HG03025 (cell line): ENCODE data around the gene NT5C1B.

ENCODE experiments used
- ATAC-seq: cut with Tn5 transposase; IDR thresholded peaks from one replicate; pipeline ENCODE4 v1.9.1; 2021; ENCODE audit warnings: mild to moderate bottlenecking, moderate library complexity; ENCODE audit not compliant: unreplicated experiment, low FRiP score

Gene NT5C1B

DNA sequence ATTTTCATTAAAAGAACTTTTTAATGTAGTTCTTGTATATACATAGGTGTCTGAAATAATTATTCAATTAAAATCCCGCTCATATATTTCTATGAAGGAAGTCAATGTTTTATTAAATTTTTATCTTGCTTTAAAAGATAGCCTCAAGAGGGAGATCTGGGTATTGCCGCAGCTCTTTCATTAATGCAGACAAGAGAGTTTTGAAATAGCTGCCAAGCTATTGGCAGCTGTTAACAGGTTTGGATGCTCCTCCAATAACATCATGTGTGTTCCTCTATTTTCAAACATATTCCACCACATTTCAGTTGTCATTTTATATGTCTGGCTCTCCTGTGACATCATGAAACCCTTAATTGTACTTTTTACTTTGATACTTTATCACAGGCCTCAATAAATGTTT, 12.9 kb upstream of the NT5C1B start:
- ATAC-seq = no peak

DNA sequence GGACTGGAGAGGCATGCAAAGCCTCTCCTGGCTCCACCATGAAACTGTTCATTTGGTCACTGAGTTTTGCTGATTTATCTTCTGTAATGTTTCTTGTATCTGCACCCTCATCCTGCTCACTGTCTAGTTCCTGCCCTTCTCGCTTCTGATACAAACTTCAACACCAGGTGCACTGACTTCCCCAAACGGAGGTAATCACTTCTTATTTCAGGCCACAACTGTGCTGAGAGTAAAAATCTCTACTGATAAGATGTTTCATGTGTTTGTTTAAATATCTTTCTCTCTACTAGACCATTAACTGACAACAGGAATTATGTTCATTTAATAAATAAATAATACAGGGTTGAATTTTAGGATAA, 10.9 kb upstream of the NT5C1B start:
- ATAC-seq = peak; percentile 81

DNA sequence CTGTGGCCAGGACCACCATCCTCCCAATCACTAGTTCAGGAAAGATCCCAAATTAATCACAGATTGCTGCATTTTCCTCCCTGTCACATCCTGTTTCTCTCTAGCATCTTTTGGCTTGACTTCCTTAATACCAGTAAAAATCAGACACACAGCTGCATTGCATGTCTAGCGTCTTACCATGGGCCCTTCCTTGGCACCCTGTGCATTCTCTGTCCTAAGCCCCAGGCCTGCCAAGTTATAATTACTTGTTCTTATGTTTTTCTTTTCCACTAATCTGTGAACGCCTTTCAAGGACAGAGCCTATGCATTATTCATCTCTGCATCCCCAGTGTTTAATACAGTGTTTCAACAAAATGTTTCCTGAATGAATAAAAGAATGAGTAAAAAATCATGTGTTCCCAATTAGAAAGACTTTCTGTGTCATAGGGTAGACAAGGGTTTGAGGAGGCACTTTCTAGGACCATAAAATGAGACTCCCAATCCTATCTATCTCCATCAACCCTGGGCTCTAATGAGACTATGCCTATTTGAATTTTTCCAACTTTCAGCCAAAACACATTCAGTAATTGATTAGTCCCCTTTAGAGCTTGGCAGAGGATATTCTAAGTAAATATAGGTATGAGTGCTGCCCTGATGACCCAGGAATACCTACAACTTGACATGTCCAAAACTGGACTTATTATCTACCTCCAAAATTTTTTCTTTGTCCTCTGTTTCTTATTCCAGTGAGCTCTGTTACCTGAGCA, 10.3 kb upstream of the NT5C1B start:
- no peak for ATAC-seq

DNA sequence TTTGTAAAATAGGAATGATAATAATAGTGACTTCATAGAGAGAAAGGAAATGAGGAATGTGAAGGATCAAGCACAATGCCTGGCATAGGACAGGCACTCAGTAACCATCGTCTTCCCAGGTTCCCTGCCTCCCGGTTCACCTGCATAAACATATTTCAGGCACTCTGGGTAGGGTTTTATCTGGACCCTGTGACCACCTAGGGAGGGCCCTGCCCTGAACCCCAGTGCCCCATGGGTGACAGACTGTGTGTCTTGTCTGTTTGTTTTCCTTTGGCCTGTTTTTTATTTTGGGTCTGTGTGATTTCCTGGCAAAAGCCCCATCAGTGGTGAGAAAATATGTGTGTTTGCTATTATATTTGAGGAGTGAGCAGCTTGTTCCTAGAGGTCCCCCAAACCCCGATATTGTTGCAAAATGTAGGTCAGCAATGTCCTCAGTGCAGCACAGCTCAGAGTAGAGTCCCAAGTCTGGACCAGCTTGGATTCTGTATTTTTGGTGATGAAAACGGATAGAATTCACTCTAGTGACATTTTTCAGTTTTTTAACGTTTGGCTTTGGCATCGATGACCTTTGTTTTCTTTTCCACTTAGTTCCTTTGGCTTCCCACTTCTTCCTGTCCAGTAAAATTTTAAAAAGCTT, 9.6 kb upstream of the NT5C1B start:
- no peak for ATAC-seq

DNA sequence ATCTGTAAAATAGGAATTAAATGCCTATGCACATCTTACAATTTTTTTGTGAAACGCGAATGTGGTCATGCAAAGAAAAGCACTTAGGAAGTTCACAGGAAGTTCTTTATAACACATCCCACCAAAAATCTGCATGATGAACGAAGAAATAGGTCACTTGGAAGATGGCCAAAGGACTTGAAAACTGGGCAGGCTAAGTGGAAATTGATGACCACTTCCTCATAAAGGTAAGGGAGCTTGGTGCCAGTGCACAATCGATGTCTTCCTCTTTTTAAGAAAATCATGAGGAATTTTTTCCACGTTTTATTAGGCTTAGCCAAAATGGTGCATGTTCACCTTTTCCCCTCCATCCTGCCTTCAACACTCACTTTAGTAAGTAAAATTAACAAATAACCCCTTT, 8.2 kb upstream of the NT5C1B start:
- ATAC-seq = no peak

DNA sequence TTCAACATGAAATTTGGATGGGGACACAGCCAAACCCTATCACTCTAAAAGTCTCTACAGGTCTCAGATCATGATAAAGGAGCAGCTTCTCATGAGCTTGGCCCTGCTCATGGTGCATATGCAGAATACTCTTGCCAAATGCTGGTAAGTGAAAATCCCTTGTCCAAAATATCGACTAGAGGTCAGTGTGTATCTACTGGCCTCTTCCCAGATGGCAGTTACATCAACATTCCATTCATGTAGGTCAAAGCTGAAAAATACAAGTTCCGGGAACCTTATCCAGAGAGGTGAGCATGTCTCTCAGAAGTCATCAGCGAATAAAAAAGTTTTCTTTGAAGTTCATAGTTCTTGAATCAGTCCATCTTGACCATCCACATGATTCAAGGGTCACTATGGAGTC, 7.6 kb upstream of the NT5C1B start:
- ATAC-seq = no peak

DNA sequence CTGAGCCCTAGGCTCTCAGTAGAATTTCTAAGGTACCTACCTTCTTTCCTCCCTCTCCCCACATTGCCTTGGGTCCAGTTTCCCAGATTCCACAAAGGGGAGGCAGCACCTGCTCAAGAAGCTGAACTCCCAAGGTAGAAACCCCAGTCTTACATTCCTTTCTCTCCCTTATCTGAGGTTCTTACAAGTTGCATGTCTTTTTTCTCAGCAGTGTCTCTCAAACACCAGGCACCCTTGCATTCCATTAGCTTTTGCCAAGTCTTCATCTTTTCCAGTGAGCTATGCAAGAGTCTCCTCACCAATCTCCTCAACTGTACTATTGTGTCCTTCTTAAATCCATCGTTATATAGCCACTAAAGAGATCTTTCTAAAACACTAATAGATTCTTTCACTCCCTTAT, 4.1 kb upstream of the NT5C1B start:
- no peak for ATAC-seq

DNA sequence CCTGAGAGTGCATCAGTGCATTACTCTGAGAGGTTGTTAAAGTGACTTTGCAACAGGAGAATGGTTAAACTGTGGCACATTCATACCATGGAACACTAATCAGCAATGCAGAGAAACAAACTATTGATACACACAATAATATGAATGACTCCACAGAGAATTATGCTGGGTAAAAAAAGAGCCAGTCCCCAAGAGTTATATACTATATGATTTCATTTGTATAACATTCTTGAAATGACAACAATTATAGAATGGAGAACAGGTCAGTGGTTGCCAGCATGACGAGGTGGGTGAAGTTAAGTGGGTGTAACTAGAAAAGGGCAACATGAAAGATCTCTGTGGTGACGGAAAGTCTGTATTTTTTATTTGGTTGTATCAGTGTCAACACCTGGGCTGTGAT, 3.0 kb upstream of the NT5C1B start:
- no peak for ATAC-seq

DNA sequence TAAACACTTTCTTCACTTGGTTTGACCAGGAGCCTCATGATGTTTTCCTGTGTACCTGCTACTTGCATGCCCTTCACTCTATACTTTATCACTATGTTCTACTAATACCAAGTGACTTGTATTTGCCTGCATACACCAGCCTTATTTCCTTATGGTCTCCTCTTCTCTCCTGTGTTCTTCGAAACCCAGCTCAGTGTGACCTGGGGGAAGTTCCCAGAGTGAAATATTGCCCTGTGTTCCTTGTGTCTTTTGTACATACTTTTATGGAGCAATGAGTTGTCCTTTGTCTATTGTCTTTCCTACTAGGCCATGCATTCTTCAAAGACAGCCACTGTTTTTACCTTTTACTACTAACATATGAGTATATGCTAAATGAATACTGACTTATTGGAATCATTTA, 567 bp downstream of the NT5C1B start:
- ATAC-seq = no peak

DNA sequence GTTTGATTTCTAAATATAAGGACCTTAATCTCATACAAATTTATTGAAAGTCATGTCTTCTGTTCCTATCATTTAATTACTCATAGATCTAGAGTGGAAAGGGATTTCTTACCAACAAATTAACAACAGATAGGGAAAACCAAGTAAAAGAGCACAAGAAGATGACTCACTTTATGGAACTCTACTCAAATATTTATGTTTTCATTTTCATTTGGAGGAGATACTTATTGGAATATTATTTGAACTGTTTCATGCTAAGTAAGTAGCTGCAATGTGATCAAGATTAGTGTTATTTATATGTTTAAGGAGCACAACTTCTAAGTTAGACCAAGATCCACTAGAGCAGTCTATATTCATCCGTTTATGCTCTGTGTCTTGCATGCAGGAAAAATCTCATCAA, 1.3 kb downstream of the NT5C1B start:
- ATAC-seq = no peak

DNA sequence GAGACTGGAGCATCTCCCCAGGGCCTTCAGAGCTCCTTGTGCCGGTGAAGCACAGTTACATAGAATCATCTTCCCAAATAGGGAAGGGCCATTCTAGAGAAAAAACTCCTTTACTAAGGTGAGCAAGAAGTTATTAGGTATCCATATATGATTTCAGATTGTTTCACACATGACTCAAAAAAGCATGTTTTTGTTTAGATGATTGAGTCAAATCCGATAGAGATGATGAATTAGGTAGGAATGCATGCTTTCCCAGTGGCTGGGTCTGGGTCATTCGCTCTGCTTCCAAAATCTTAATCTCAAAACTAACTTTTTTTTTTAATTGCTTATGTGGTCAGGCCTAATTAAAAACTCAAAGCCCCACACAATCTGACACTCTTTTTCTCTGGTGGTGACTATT, 3.8 kb downstream of the NT5C1B start:
- ATAC-seq = no peak

DNA sequence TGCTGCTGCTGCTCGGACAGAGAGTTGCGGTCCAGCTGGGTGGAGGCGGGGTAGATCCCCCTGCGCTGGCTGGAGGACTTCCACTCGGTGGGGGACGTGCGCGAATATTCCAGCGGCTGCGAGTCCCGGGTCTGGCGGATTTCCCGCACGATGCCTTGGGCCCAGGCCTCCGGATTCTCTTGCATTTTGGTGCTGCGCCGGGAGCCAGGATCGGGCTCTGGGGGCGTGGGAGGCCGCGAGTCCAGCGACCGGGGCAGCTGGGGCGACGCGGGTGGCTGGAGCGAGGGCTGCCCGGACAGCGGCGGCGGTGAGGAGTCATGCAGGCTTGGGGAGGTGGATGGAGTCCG, 4.8 kb downstream of the NT5C1B start:
- ATAC-seq = no peak

DNA sequence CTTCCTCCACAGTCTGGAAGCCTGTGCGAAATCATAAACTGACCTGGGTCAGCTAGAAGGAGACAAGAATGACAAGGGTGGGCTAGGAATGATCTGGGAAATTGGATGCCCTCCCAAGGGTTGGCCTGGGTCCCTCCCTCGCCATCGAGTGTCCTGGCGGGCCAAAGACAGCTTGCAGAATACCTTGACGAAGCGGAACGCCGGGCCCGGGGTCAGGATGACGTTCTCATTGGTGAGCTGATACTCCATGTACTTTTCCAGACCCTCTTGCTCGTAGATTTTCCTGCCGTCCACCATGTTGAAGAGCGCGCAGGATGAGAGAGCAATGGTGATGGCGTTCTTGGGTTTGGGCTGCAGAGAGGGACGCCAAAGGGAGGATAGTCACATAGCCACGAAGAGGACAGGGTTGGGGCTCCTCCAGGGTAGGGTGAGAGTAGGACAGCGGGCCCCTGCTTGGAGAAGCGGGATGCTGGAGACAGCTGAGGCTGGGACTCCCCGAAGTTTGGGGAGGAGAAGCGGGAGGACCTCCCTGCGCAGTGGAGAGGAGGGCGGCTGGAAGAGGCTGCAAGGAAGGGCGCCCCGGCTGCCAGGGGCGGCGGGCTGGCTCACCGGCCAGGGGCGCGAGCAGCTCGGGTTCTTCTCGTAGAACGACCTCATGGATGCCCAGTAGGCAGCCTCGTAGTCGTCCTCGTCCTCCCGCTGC, 5.3 kb downstream of the NT5C1B start:
- no peak for ATAC-seq

DNA sequence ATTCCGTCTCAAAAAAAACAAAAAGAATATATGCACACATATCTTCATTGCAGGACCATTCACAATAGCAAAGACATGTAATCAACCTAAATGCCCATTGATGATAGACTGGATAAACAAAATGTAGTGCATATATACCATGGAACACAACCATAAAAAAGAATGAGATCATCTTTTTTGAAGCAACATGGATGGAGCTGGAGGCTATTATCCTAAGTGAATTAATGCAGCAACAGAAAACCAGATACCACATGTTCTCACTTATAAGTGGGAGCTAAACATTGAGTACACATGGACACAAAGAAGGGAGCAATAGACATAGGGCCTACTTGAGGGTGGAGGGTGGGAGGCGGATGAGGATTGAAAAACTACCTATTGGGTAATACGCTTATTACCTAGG, 8.8 kb downstream of the NT5C1B start:
- ATAC-seq = no peak

DNA sequence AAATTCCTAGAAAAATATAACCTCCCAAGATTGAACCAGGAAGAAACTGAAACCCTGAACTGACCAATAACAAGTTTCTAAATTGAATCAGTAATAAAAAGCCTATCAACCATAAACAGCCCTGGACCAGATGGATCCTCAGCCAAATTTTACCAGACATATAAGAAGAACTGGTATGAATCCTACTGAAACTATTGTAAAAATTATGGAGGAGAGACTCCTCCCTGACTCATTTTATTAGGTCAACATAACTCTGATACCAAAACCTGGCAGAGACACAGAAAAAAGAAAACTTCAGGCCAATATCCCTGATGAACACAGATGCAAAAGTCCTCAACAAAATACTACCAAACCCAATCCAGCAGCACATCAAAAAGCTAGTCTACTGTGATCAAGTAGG, 11.3 kb downstream of the NT5C1B start:
- no peak for ATAC-seq

DNA sequence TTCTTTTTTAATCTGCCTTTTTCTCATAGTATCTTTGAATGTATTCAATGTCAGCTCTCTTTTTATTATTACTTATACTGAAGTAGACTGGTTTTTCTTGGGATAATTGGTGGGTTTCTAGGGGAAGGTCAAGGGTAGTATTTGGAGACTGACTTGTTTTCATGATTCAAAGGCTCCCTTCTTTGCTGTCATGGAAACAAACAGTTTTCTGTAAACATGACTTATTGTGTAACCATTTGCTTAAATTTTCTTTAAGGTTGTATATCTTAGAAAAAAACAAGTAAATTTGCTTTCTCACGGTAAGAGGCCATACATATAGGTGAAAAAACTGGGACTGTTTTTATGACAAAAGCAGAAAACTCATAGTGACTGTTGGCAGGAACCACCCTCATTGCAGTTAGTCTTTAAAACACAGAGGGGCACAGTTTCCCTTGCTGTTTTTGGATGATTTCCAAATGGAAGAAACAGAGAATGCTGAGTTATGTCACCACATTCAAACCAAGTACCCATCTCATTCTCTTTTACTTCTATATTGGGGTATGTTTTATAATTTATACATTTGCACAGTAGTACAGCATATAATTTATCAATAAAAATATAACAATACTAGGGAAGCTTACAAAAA, 23.1 kb downstream of the NT5C1B start:
- no peak for ATAC-seq

DNA sequence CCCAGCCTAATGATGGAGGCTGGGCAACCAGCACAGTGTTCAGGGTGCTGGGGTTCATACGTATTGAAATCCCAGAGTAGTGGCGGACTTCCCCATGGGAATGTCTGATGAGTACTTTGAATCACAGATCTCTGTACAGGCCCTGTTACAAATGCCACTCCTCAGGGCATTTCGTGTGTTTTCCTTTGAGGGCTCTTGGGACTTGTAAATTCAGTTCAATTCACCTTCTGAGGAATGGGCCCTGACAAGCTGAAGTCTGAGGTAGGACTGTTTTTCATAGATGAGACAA, 28.6 kb downstream of the NT5C1B start:
- ATAC-seq = no peak

DNA sequence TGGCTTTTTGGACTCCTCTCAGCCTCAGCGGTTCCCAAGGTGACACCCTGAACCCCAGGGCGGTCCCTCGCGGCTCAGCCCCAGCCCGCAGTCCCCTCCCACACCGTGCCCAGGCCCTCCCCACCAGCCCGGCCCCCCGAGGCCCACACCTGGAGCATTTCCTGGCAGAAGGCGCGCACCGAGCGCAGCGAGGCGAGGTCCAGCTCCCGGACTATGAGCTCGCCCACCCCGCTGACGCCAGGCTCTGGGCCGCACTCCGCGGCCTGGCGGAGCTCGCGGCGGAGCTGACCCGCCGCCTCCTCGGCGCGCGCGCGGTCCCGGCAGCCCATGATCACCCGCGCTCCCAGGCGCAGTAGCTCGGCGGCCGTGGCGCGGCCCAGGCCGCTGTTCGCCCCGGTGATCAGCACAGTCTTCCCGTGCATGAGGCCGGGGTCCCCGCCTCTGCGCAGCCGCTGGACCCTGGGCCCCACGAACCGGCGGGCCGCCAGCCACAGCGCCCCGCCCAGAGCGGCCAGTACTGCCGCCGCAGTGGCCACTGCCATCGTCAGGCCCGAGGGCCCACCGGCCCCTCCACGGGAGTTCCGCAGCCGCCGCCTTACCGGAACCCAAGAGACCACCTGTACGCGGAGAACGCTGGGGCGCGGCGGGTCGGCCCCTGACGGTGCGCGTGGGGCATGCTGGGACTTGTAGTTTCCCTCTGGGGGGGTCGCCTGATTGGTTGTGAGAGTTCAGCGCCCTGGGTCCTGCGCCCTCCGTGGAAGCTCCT, 29.2 kb downstream of the NT5C1B start, which contains the start of gene RDH14:
Gene RDH14, minus strand, starts transcription at position 623 of the 766 bp plus-strand sequence. Its CDS starts 81 bp downstream, at position 542.
- ATAC-seq = peak; percentile 97

DNA sequence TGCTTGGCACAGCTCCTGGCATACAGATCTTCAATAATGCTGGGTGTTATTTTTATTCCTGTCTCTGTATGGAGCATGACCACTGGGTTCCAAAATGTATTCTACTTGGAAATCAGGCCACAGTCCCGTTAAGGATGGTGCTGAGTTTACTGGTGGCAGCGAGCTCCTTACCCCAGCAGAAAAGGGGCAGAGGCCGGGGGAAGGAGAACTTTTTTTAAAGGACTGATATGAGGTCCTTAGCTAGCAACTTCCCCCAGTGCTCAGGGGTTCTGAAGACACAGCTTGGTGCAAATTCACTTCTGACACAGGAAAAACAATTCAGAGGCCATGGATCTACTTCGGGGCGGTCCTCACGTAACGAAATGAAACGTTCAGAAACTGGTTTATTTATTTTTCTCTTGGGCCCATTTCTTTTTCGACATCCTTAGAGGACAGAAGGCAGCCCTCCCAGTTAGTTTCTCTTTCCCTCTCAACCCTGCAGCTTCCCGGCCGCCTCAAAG, 29.8 kb downstream of the NT5C1B start:
- no peak for ATAC-seq

DNA sequence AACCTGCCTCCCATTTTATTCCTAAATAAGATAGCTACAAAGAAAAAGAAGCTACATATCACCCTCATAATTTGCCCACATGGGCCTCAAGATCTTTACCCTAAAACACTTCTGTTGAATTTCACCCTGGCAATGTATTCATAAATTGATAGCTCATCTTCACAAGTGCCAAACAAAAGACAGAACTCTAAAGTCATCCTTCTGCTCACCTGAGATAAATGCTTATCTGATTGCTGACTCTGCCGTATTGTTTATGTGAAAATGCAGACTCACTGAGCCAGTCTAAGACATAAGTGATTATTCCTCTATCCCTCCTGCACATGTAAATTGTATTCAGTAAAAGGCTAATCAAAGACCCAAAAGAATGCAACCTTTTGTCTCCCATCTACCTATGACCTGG, 30.9 kb downstream of the NT5C1B start:
- no peak for ATAC-seq

DNA sequence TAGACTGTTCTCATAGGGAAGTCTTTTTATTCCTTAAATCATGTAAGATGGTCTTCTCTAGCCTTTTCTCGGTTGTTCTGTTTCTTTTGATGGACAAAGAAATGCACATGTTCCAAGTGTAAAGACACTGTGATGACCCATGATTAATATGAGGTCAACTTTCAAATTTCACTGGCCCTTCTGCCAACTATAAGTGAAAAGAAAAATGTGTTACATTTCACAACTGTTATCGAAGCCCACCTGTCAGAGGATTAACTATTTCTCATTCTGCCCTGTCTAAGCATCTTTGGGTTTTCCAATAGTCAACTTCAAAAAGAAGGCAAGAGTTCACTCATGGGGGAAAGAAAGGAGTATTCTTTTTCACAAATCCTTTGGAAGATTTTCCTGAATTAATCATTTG, 32.2 kb downstream of the NT5C1B start:
- ATAC-seq = no peak
